H1 (cell line): Measurements from ENCODE around the gene SLC25A48. TPM values are rescaled to one million over a fixed set of nuclear protein-coding genes. Genes with fewer than 3 reads are reported as not detected.

Experiments used
- CTCF ChIA-PET: fragments of 300-600 bp; sonication (Branson Sonifier 250); formaldehyde crosslinking; loops from one replicate; lab custom pipeline; 2021; ENCODE audit not compliant: partially characterized antibody; lab: Charles Lee
- POLR2A ChIA-PET: fragments of 300-600 bp; sonication (Branson Sonifier 250); formaldehyde crosslinking; loops from one replicate; lab custom pipeline; 2021; ENCODE audit warnings: inconsistent platforms; ENCODE audit not compliant: partially characterized antibody; lab: Charles Lee
- DNase-seq, 2 experiments: peaks; one replicate each; pipeline versions ENCODE4 v3.0.0 to v3.0.0-alpha.2; 2010 to 2022; ENCODE audit warnings: low spot score in 2 of 2, low read depth in 1 of 2, mixed read lengths in 1 of 2
- FAIRE-seq: peaks from 2 replicates; lab custom pipeline; 2011; peaks lifted over from hg19 to GRCh38; lab: Jason Lieb, UNC
- H2AFZ ChIP-seq: 2 replicates; pipeline ENCODE4 v1.8.1; 2012; ENCODE audit warnings: low read length, inconsistent platforms
- H2AK5ac ChIP-seq: 2 replicates; pipeline ENCODE4 v1.6.1; 2013; ENCODE audit warnings: low read depth, low read length
- H2BK120ac ChIP-seq: replicated peaks from 2 replicates; pipeline ENCODE3; 2013; ENCODE audit warnings: low read depth, low read length, inconsistent platforms
- H2BK12ac ChIP-seq: 2 replicates; pipeline ENCODE4 v1.6.1; 2013; ENCODE audit warnings: low read depth, low read length
- H2BK15ac ChIP-seq: 2 replicates; pipeline ENCODE4 v1.6.1; 2013; ENCODE audit warnings: low read length
- H2BK20ac ChIP-seq: 2 replicates; pipeline ENCODE4 v1.6.1; 2013; ENCODE audit warnings: low read length
- H2BK5ac ChIP-seq: 2 replicates; pipeline ENCODE4 v1.6.1; 2013; ENCODE audit warnings: low read depth, low read length
- H3K14ac ChIP-seq: 2 replicates; pipeline ENCODE4 v1.6.1; 2013; ENCODE audit warnings: inconsistent platforms; ENCODE audit not compliant: insufficient read length
- H3K18ac ChIP-seq: 2 replicates; pipeline ENCODE4 v1.6.1; 2013; ENCODE audit warnings: low read length; ENCODE audit errors: extremely low read depth
- H3K23ac ChIP-seq: 2 replicates; pipeline ENCODE4 v1.6.1; 2013; ENCODE audit warnings: inconsistent platforms; ENCODE audit not compliant: insufficient read length
- H3K23me2 ChIP-seq: 2 replicates; pipeline ENCODE4 v1.6.1; 2013; ENCODE audit warnings: low read depth, low read length
- H3K27ac ChIP-seq: 2 replicates; pipeline ENCODE4 v1.6.1; 2011; ENCODE audit warnings: low read depth, low read length, inconsistent platforms
- H3K27me3 ChIP-seq, 4 experiments: replicated peaks in 1 of 4; 1 replicate in 1 of 4; 2 replicates in 3 of 4; pipeline versions ENCODE4 v1.6.1 to v1.8.1; 2011 to 2013; ENCODE audit warnings: low read length in 3 of 4, mild to moderate bottlenecking in 3 of 4, inconsistent platforms in 2 of 4, mixed read lengths in 2 of 4, moderate library complexity in 1 of 4; ENCODE audit not compliant: control insufficient read depth in 3 of 4, insufficient read depth in 3 of 4; ENCODE audit errors: extremely low read depth in 1 of 4
- H3K36me3 ChIP-seq, 4 experiments: 2 replicates each; pipeline versions ENCODE4 v1.6.1 to v1.8.1; 2011 to 2013; ENCODE audit warnings: mild to moderate bottlenecking in 4 of 4, low read length in 3 of 4, moderate library complexity in 2 of 4, control low read depth in 1 of 4, inconsistent platforms in 1 of 4; ENCODE audit not compliant: insufficient read depth in 4 of 4, control insufficient read depth in 2 of 4
- H3K4ac ChIP-seq: replicated peaks from 2 replicates; pipeline ENCODE3; 2013; ENCODE audit warnings: low read length, low read depth, mixed read lengths, inconsistent platforms; ENCODE audit not compliant: insufficient read length
- H3K4me1 ChIP-seq, 4 experiments: replicated peaks in 1 of 4; 1 replicate in 1 of 4; 2 replicates in 3 of 4; pipeline versions ENCODE4 v1.6.1 to v1.8.1; 2011 to 2013; ENCODE audit warnings: low read length in 3 of 4, inconsistent platforms in 2 of 4, mixed read lengths in 1 of 4; ENCODE audit not compliant: insufficient read depth in 4 of 4, control insufficient read depth in 3 of 4
- H3K4me2 ChIP-seq, 2 experiments: 2 replicates each; pipeline versions ENCODE4 v1.6.1 to v1.8.1; 2011 to 2013; ENCODE audit warnings: low read depth in 2 of 2, low read length in 2 of 2, control low read depth in 1 of 2, inconsistent platforms in 1 of 2, mild to moderate bottlenecking in 1 of 2; ENCODE audit not compliant: insufficient read depth in 1 of 2
- H3K4me3 ChIP-seq, 4 experiments: fragments of 200-600, 300-600 bp in 1 of 4; sonication (generic), shearing (Covaris generic), sonication (Bioruptor Twin) in 1 of 4; 2 replicates each; pipeline versions ENCODE4 v1.5.1 to v1.8.1; 2011 to 2016; ENCODE audit warnings: low read length in 4 of 4, low read depth in 3 of 4, control low read depth in 2 of 4, inconsistent platforms in 2 of 4, mild to moderate bottlenecking in 2 of 4, mixed read lengths in 1 of 4, moderate library complexity in 1 of 4; ENCODE audit not compliant: insufficient read depth in 2 of 4; ENCODE audit errors: extremely low read depth in 1 of 4
- H3K56ac ChIP-seq: replicated peaks from 2 replicates; pipeline ENCODE3; 2013; ENCODE audit warnings: low read depth, mild to moderate bottlenecking, mixed read lengths, low read length, inconsistent platforms; ENCODE audit not compliant: insufficient read length
- H3K79me1 ChIP-seq: 2 replicates; pipeline ENCODE4 v1.6.1; 2013; ENCODE audit warnings: low read depth, low read length, control low read depth
- H3K79me2 ChIP-seq, 2 experiments: 2 replicates each; pipeline versions ENCODE4 v1.6.1 to v1.8.1; 2012 to 2013; ENCODE audit warnings: low read length in 2 of 2, mild to moderate bottlenecking in 2 of 2, inconsistent platforms in 1 of 2; ENCODE audit not compliant: insufficient read depth in 2 of 2, control insufficient read depth in 1 of 2
- H3K9ac ChIP-seq, 4 experiments: replicated peaks in 1 of 4; 1 replicate in 1 of 4; 2 replicates in 3 of 4; pipeline versions ENCODE4 v1.6.1 to v1.8.1; 2011 to 2013; ENCODE audit warnings: low read depth in 3 of 4, low read length in 3 of 4, control low read depth in 2 of 4, mild to moderate bottlenecking in 2 of 4, moderate library complexity in 2 of 4, inconsistent platforms in 1 of 4; ENCODE audit errors: extremely low read depth in 1 of 4
- H3K9me3 ChIP-seq, 2 experiments: 2 replicates each; pipeline versions ENCODE4 v1.6.1 to v1.8.1; 2012 to 2013; ENCODE audit warnings: mild to moderate bottlenecking in 2 of 2, moderate library complexity in 2 of 2, control low read depth in 1 of 2, inconsistent platforms in 1 of 2, low read depth in 1 of 2, low read length in 1 of 2, mixed read lengths in 1 of 2; ENCODE audit not compliant: insufficient read depth in 2 of 2
- H4K20me1 ChIP-seq, 2 experiments: replicated peaks in 1 of 2; 2 replicates each; pipeline versions ENCODE3 to v1.8.1; 2011 to 2013; ENCODE audit warnings: inconsistent platforms in 2 of 2, low read length in 2 of 2, mild to moderate bottlenecking in 1 of 2; ENCODE audit not compliant: insufficient read depth in 2 of 2, control insufficient read depth in 1 of 2
- H4K5ac ChIP-seq: 2 replicates; pipeline ENCODE4 v1.6.1; 2013; ENCODE audit warnings: low read length, low read depth, mixed read lengths, inconsistent platforms; ENCODE audit not compliant: insufficient read length
- H4K8ac ChIP-seq: 2 replicates; pipeline ENCODE4 v1.8.0; 2013; ENCODE audit warnings: mild to moderate bottlenecking, moderate library complexity, low read length, inconsistent platforms; ENCODE audit not compliant: insufficient read depth; ENCODE audit errors: extremely low read depth
- H4K91ac ChIP-seq: replicated peaks from 2 replicates; pipeline ENCODE3; 2013; ENCODE audit warnings: low read length, mixed read lengths, inconsistent platforms; ENCODE audit not compliant: insufficient read length
- BACH1 ChIP-seq: IDR thresholded peaks from 2 replicates; pipeline ENCODE4 v1.6.1; 2012; ENCODE audit warnings: low read length, improper control_type of control experiment
- CBX5 ChIP-seq: fragments of 300-800, 300-1000 bp; sonication (generic); IDR thresholded peaks from 2 replicates; pipeline ENCODE4 v1.7.1; 2016; ENCODE audit warnings: antibody characterized with exemption, low read length, low read depth
- CHD1 ChIP-seq: IDR thresholded peaks from 2 replicates; pipeline ENCODE4 v1.6.1; 2012; ENCODE audit warnings: low read depth, low read length, improper control_type of control experiment
- EZH2 ChIP-seq: fragments of 200-600 bp; sonication (generic); IDR thresholded peaks from 2 replicates; pipeline ENCODE4 v1.7.1; 2012; ENCODE audit warnings: low read depth, mild to moderate bottlenecking, moderate library complexity, low read length, inconsistent platforms; ENCODE audit not compliant: severe bottlenecking
- RFX5 ChIP-seq: IDR thresholded peaks from 2 replicates; pipeline ENCODE4 v1.6.1; 2011; ENCODE audit warnings: low read depth, low read length, improper control_type of control experiment, borderline replicate concordance
- TBP ChIP-seq: IDR thresholded peaks from 2 replicates; pipeline ENCODE4 v1.6.1; 2011; ENCODE audit warnings: low read depth, low read length, improper control_type of control experiment
- TCF12 ChIP-seq: IDR thresholded peaks from 2 replicates; pipeline ENCODE4 v1.6.1; 2011; ENCODE audit warnings: low read depth, mild to moderate bottlenecking, low read length
- WGBS, 2 experiments: shearing (Covaris generic) in 1 of 2; methylation state at CpG; one replicate each; pipeline versions ENCODE4 v1.1.6 to v1.1.7; 2013 to 2015; ENCODE audit warnings: low lambda C conversion rate in 2 of 2, mixed read lengths in 2 of 2, inconsistent platforms in 1 of 2, low coverage in 1 of 2, missing lambda C conversion rate in 1 of 2; ENCODE audit not compliant: insufficient replicate concordance in 2 of 2, insufficient coverage in 1 of 2, insufficient read length in 1 of 2; ENCODE audit errors: extremely low coverage in 1 of 2, missing lambda C conversion rate in 1 of 2; 5-methylcytosine and 5-hydroxymethylcytosine counted together
- polyA plus RNA-seq, 7 experiments: library from polyadenylated mRNA; depleted of rRNA in 3 of 7; stranded (reverse) in 5 of 7; unstranded in 2 of 7; fragments of >200 nt in 5 of 7; fragments of 200-250 nt in 2 of 7; gene quantifications; 1 replicate in 5 of 7; 2 replicates in 1 of 7; 4 replicates in 1 of 7; pipeline versions ENCODE4 v1.2.1 to v1.2.3, GENCODE V29; 2011 to 2013; ENCODE audit warnings: missing spikeins in 2 of 7, mixed read lengths in 2 of 7
- total RNA-seq: library from RNA; stranded (reverse); fragmentation: NEBNext Ultra II Directional; extraction: Animal tissue kit (Norgen Biotek cat#: 25700); gene quantifications from 2 replicates; pipeline ENCODE4 v1.2.1, GENCODE V29; 2021
- TF ChIP-seq, protein P1 (sequence below): IDR thresholded peaks from 2 replicates; pipeline ENCODE4 v1.6.1; 2011; ENCODE audit warnings: low read length, improper control_type of control experiment
- TF ChIP-seq, protein P2 (sequence below): IDR thresholded peaks from 2 replicates; pipeline ENCODE4 v1.6.1; 2012; ENCODE audit warnings: low read length, inconsistent platforms

SLC25A48 gene
- total and polyA plus RNA-seq, 2 of the 8 experiments (the other 6 are each of a cell fraction or from before 2014, with no cell fraction given): 1.3 to 1.8 TPM

- Histone ChIP-seq H2AFZ (no peak overlapping the region), H3K27me3 (no peaks in the 10 kb centered on the region), H3K14ac (no peak overlapping the region), H2BK120ac (no peak overlapping the region), H3K36me3 (no peaks in the 10 kb centered on the region), H3K23me2 (no peaks in the 10 kb centered on the region; the same call in 1 of the 2 replicates), H3K4me2 (no peak overlapping the region), H2BK20ac (no peak overlapping the region), H3K9me3 (no peaks in the 10 kb centered on the region), H3K27ac (no peak overlapping the region), H2BK15ac (no peak overlapping the region), H4K91ac (no peak overlapping the region), H2BK12ac (no peak overlapping the region), H3K79me2 (no peaks in the 10 kb centered on the region), H3K4me3 (no peak overlapping the region), H2BK5ac (no peak overlapping the region), H4K5ac (no peak overlapping the region), H4K8ac (no peak overlapping the region), H3K79me1 (no peaks in the 10 kb centered on the region), H2AK5ac (no peak overlapping the region), H3K4me1 (no peaks in the 10 kb centered on the region), H3K4ac (no peak overlapping the region), H3K18ac (no peak overlapping the region), H3K9ac (no peak overlapping the region), H3K56ac (no peak overlapping the region), H4K20me1 (no peaks in the 10 kb centered on the region), H3K23ac (no peak overlapping the region)
- POLR2A ChIA-PET: no interaction called here
- CTCF ChIA-PET: interaction anchor here (0.9 to 1.2 kb wide), 2 partner anchors 18 to 34 kb away, joined by 4 to 5 read pairs; no protein-coding TSS in a partner anchor
- FAIRE-seq (no peak), DNase-seq (no peak)
- WGBS, 2 experiments: 87% methylated on average over 3 of the region's 3 CpGs; no CpG with 5 or more reads in 1 of the 2 experiments
- TF ChIP-seq CHD1: no peak
- no peak for TF ChIP-seq RFX5
- no peak for TF ChIP-seq CBX5
- no peak for TF ChIP-seq TBP
- TF ChIP-seq, protein P1, sequence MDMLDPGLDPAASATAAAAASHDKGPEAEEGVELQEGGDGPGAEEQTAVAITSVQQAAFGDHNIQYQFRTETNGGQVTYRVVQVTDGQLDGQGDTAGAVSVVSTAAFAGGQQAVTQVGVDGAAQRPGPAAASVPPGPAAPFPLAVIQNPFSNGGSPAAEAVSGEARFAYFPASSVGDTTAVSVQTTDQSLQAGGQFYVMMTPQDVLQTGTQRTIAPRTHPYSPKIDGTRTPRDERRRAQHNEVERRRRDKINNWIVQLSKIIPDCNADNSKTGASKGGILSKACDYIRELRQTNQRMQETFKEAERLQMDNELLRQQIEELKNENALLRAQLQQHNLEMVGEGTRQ: no peak
- TF ChIP-seq EZH2: no peak
- no peak for TF ChIP-seq TCF12
- TF ChIP-seq, protein P2, sequence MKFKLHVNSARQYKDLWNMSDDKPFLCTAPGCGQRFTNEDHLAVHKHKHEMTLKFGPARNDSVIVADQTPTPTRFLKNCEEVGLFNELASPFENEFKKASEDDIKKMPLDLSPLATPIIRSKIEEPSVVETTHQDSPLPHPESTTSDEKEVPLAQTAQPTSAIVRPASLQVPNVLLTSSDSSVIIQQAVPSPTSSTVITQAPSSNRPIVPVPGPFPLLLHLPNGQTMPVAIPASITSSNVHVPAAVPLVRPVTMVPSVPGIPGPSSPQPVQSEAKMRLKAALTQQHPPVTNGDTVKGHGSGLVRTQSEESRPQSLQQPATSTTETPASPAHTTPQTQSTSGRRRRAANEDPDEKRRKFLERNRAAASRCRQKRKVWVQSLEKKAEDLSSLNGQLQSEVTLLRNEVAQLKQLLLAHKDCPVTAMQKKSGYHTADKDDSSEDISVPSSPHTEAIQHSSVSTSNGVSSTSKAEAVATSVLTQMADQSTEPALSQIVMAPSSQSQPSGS: no peak
- TF ChIP-seq BACH1: no peak
Measured at GRCh38 chr5:135864503-135865435, 30.3 kb downstream of the SLC25A48 start.
